ENCODE data around the gene TMTC2.

TMTC2 gene

DNA sequence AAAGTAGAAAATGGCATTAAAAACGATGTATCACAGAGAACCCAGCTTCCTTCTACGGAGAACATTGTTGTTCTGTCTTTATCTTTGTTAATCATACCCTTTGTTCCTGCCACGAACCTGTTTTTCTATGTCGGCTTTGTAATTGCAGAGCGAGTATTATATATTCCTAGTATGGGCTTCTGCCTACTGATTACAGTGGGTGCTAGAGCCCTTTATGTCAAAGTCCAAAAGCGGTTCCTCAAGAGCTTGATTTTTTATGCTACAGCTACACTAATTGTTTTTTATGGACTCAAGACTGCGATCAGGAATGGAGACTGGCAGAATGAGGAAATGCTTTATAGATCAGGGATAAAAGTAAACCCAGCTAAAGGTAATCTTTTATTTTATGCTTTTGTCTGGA lies 209.6 kb downstream of the TMTC2 start:
- no peak for DNase-seq

DNA sequence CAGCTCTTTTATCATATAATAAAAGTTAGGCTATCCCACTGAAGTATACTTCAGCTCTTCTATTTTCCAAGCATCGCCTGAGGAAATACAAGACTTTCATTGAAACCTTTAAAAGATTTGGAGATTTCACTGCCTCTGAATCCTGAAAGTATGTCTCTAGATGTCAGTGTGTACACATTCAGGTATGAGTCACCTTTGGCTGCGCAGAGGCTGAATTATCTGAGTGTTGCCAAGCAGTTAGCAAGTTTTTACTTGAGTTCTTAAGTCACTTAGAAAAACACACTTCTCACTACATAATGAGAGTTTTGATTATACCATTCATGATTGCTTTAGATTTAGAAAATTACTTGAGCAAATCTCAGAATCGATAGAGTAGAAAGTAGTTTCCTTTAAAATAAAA lies 210.3 kb downstream of the TMTC2 start:
- DNase-seq, result no peak

DNA sequence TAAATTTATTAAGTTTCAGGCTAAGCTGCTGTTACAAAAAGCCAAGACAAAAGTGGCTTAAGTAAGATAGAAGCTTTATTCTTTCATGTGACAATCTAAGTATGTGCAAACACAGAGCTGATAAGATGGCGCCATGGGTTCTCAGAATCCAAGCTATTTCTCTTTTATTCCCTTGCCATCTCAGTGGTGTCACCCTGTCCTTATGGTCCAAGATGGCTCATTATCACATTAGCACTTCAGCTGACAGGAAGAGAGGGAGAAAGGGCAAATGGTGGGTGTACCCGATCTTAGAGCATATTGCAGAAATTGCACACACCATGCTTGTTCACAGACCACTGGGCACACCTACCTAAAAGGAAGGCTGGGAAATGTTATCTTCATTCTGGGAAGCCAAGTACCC lies 211.7 kb downstream of the TMTC2 start:
- DNase-seq, result no peak

GRCh38 chr12:82904219-82904790 lies 217.6 kb downstream of the TMTC2 start:
- DNase-seq, result no peak

- no peak for DNase-seq
Measured at GRCh38 chr12:82910246-82910893, 223.7 kb downstream of the TMTC2 start.

- DNase-seq, result no peak
Measured at GRCh38 chr12:82912406-82912805, 225.7 kb downstream of the TMTC2 start.

DNA sequence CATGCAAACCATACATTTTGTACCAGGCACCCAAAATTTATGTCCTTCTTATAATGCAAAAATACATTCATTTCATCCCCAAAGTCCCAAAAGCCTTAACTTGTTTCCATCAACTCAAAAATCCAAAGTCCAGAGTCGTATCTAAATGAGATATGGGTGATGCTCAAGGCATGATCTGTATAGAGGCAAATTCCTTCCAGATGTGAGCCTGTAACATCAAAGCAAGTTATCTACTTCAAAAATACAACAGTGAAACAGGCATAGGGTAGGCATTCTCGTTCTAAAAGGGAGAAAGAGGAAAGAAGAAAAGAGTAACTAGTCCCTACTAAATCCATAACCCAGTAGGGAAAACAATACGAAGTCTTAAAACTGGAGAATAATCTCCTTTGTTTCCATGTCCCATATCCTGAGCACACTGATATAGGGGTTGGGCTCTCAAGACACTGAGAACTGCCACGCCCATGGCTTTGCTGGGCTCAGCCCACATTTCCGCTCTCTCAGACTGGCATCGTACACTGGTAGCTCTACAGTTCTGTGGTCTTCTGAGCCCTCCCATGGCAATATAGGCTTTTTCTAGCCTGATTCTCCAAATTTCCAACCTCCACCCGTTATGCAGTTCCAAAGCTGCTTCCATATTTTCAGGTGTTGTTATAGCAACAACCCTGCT lies 232.8 kb downstream of the TMTC2 start:
- DNase-seq, result no peak

- DNase-seq, result no peak
Measured at GRCh38 chr12:82923935-82924334, 237.2 kb downstream of the TMTC2 start.

DNA sequence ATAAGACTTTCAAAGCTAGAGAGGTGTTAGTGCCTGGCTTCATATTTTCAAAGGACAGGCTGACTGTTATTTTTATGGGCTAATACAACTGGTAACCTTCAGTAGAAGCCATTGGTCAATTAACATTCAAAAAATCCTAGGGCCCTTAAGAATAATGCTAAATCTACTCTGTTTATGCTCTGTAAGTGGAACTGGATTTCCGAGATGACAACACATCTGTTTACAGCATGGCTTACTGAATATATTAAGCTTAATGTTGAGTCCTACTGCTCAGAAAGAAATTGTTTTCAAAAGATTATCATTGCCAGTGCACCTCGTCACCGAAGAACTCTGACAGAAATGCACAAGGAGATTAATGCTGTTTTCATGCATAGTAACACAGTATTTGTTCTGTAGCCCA lies 239.9 kb downstream of the TMTC2 start:
- no peak for DNase-seq

DNA sequence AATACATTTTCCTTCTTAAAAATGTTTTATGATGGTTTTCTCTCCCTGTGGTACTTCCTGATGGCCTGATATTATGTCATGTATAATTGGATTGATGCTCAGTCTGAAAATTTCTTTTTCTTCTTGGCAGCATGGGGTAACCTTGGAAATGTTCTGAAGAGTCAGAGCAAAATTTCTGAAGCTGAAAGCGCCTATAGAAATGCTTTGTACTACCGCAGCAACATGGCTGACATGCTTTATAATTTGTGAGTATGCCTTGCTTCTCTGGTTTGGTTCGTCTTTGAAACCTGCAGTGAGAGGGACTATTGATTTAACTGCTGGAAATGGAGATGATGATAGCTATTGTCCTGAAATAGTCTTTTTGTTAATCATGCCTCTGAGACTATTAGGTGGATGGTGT lies 243.6 kb downstream of the TMTC2 start:
- DNase-seq, result no peak

- no peak for DNase-seq
Measured at GRCh38 chr12:82931349-82932116, 244.8 kb downstream of the TMTC2 start.

DNA sequence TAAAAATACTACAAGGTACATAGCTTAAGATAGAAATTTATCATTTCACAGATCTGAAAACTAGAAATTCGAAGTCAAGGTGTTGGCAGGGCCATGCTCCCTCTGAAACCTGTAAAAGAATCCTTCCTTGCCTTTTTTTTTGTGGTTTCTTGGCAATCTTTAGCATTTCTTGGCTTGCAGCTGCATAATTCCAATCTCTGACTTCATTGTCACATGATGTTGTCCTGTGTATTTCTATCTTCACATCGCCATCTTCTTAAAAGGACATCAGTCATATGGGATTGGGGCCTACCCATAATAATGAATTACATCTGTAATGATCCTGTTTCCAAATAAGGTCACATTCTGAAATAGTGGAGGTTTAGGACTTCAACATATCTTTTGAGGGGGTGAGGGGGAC lies 250.4 kb downstream of the TMTC2 start:
- no peak for DNase-seq

GRCh38 chr12:82942521-82942920 lies 255.8 kb downstream of the TMTC2 start:
- DNase-seq, result no peak

DNA sequence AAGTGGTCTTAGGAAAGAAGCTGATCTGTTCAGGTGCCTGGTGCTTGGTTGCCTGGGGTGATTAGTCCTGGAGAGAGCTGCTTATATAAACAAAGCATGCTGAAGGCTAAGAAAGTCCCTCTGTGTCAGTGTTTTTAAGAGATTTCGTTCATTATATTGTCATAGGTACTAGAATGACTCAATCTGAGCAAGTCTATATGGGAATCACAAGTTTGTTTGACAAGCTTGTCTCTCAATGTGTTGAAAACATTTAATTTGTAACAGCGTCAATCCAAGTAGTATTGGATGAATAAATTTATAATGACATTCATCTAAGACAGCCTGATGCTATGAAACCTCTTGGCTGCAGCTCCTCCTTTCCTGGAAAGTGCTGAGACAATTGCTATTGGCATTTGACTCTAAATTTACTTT lies 256.3 kb downstream of the TMTC2 start:
- no peak for DNase-seq

- DNase-seq, result no peak
Measured at GRCh38 chr12:82948491-82948890, 261.8 kb downstream of the TMTC2 start.

DNA sequence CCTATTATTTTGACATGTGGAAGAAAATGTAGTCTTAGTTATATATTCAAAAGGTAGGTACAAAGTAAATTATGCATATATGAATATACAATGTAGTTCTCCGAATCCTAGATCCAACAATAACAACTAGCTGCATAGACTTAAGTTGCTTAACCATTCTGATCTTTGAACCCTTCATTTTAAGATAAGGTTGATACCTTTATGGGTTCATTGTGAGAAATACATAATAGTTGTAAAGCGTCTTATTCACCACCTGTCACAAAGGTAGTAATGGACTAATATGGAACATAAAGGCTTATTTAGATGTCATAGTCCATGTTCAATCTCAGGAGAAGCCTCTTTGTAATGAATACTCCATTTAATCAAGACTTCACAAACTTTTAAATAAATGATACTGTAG lies 263.6 kb downstream of the TMTC2 start:
- DNase-seq, result no peak

GRCh38 chr12:82952946-82953345 lies 266.2 kb downstream of the TMTC2 start:
- DNase-seq, result no peak

GRCh38 chr12:82953397-82953796 lies 266.7 kb downstream of the TMTC2 start:
- DNase-seq, result no peak

DNA sequence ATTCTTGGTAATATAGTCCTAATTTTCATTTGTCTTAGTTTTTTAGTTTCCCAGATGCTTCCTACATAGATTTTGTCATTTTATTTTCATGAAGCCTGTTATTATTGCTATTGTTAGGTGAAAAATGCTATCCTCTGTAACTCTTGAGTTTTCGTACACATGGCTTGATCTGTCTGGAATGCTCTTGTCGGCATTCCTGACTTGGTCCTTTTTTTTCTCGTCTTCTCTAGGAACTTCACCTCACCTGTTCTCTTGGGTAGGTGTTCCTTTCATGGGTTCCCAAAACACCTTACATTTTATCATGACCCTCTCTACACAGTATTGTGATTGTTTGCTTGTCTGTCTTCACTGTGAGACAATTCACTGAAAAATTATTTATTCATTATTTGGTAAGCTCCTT lies 267.4 kb downstream of the TMTC2 start:
- no peak for DNase-seq

DNA sequence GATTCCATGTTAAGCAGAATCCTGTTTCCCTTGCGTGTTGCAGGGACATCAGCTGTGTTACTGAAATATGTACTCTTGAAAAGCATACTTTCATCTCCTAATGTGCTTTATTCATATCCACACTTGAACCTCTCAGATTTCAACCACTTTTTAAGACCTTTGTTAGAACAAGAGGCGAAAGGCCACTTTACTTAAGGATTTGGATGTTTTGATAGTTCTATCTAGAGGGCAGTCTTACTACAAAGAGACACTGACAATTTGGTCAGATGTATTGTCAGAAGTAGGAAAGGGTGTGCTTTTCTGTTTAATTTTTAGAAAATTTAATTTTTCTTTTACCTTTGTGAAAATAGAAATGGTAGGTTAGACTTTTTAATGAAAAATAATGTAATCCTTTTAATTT lies 267.9 kb downstream of the TMTC2 start:
- DNase-seq, result no peak

DNA sequence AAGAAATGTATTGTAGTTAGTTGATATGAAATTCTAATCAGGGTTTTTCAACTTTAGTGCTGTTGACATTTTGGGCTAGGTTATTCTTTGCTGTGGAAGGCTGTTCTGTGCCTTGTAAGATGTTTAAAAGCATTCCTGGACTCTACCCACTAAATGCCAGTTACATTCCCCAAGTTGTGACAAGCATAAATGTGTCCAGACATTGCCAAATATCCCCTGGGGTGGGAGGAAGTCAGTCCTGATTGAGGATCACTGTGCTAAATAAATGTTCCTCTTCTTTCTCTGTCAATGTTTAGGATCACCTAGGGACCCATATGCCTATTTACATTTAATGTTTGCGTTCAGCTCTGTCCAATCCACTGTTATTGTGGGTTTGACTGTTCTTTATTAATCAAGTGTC lies 268.3 kb downstream of the TMTC2 start:
- DNase-seq, result no peak

DNA sequence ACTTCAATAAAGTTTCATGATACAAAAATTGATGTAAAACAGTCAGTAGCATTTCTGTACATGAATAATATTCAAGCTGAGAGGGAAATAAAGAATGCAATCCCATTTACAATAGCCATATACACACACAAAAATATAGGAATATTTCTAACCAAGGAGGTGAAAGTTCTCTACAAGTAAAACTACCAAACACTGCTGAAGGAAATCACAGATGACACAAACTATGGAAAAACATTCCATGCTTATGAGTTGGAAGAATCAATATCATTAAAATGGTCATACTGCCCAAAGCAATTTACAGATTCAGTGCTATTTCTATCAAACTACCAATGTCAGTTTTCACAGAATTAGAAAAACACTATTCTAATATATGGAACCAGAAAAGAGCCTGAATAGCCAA lies 272.3 kb downstream of the TMTC2 start:
- no peak for DNase-seq

DNA sequence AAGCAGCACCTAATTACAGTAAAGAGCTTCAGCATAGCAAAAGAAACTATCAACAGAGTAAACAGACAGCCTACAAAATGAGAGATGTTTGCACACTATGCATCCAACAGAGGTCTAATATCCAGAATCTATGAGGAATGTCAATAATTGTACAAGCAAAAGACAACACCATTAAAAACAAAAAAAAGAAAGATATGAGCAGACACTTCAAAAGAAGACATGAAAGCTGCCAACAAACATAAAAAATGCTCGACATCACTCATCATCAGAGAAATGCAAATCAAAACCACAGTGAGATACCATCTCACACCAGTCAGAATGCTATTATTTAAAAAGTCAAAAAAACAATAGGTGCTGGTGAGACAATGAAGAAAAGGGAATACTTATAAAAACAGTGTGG lies 273.1 kb downstream of the TMTC2 start:
- no peak for DNase-seq

DNA sequence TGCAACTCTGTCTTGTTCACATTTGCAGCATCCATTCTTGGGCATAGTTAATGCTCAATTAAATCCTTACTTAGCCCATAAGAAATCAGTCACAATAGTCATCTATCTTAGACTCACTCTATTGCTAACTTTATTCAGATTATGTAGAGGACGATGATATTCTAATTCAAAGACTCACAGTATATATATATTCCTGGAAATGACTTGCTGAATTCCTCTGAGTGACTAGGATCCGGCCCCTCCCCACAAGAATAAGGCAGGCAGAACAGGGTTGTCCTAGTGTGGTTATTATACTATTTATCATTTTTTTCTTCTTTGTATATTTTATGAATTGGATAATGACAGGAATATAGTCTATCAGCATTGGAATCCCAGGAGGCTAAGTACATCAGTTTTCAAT lies 275.1 kb downstream of the TMTC2 start:
- DNase-seq, result no peak

Measured in effector CD8-positive, alpha-beta T cell (primary cell).